H1 (cell line): ENCODE data around the gene ZNF280C. TPM values are rescaled to one million over a fixed set of nuclear protein-coding genes. Genes with fewer than 3 reads are reported as not detected.

Source experiments
- BRCA1 ChIP-seq: IDR thresholded peaks from 2 replicates; pipeline ENCODE4 v1.6.1; 2012; ENCODE audit warnings: low read depth, low read length, improper control_type of control experiment
- POLR2A ChIP-seq, 2 experiments: IDR thresholded peaks; 1 replicate in 1 of 2; 2 replicates in 1 of 2; pipeline ENCODE4 v1.6.1; 2011; ENCODE audit warnings: low read depth in 2 of 2, low read length in 2 of 2, mild to moderate bottlenecking in 2 of 2; ENCODE audit errors: control extremely low read depth in 1 of 2
- RBBP5 ChIP-seq: IDR thresholded peaks from 2 replicates; pipeline ENCODE4 v1.7.1; 2012; ENCODE audit warnings: low read depth, mild to moderate bottlenecking, inconsistent platforms, low read length, moderate library complexity, borderline replicate concordance
- SIRT6 ChIP-seq: IDR thresholded peaks from one replicate; pipeline ENCODE4 v1.7.1; 2012; ENCODE audit warnings: low read length, inconsistent platforms
- polyA plus RNA-seq, 7 experiments: library from polyadenylated mRNA; depleted of rRNA in 3 of 7; stranded (reverse) in 5 of 7; unstranded in 2 of 7; fragments of >200 nt in 5 of 7; fragments of 200-250 nt in 2 of 7; gene quantifications; 1 replicate in 5 of 7; 2 replicates in 1 of 7; 4 replicates in 1 of 7; pipeline versions ENCODE4 v1.2.1 to v1.2.3, GENCODE V29; 2011 to 2013; ENCODE audit warnings: missing spikeins in 2 of 7, mixed read lengths in 2 of 7
- total RNA-seq: library from RNA; stranded (reverse); fragmentation: NEBNext Ultra II Directional; extraction: Animal tissue kit (Norgen Biotek cat#: 25700); gene quantifications from 2 replicates; pipeline ENCODE4 v1.2.1, GENCODE V29; 2021

The ZNF280C gene
- total and polyA plus RNA-seq, 2 of the 8 experiments (the other 6 are each of a cell fraction or from before 2014, with no cell fraction given): 8.4 to 13.4 TPM

GRCh38 chrX:130212371-130212770, 56.3 kb downstream of the ZNF280C start (continued):
- TF ChIP-seq POLR2A (IDR thresholded peaks at IDR 0.05; ENCODE audit: control extremely low read depth in 1 of 2, low read depth in 2 of 2, low read length in 2 of 2) (no peak), SIRT6 (no peak), RBBP5 (no peak), BRCA1 (no peak)
- TF ChIP-seq, all 59 proteins: peak for 0
